GM12878 (cell line): Measurements from ENCODE around the gene MPST. TPM values are rescaled to one million over a fixed set of nuclear protein-coding genes. Genes with fewer than 3 reads are reported as not detected.

ENCODE experiments used
- ATAC-seq: fragments of 200-7000 bp; cut with Tn5 transposase; 3 replicates; pipeline ENCODE4 v1.9.1; 2020; ENCODE audit warnings: mild to moderate bottlenecking, moderate library complexity
- BruUV-seq: library from RNA; stranded (reverse); fragments of 400-500 nt; replicated peaks from 2 replicates; lab custom pipeline; 2021; lab: Mats Ljungman, UMichigan
- CTCF ChIA-PET: fragments of 300-600 bp; sonication (Branson Sonifier 250); formaldehyde crosslinking; extraction: SDS; loops from one replicate; lab custom pipeline; 2021; ENCODE audit warnings: inconsistent platforms; lab: Yijun Ruan, JAX
- POLR2A ChIA-PET: fragments of 350-600 bp; formaldehyde crosslinking; extraction: SDS; loops from one replicate; lab custom pipeline; 2021; ENCODE audit warnings: inconsistent platforms; lab: Charles Lee
- RAD21 ChIA-PET: fragments of 300-600 bp; sonication (Branson Sonifier 250); formaldehyde crosslinking; loops from one replicate; lab custom pipeline; 2023; ENCODE audit warnings: antibody characterized with exemption; ENCODE audit not compliant: unreplicated experiment; lab: Charles Lee
- SMC1A ChIA-PET: fragments of 300-600 bp; sonication (Branson Sonifier 250); formaldehyde crosslinking; loops from one replicate; lab custom pipeline; 2023; ENCODE audit not compliant: unreplicated experiment, uncharacterized antibody; lab: Charles Lee
- DNase-seq: peaks from one replicate; pipeline ENCODE4 v3.0.0-alpha.2; 2011; ENCODE audit warnings: low read depth, low spot score
- FAIRE-seq: peaks from 3 replicates; lab custom pipeline; 2011; peaks lifted over from hg19 to GRCh38; lab: Jason Lieb, UNC
- H2AFZ ChIP-seq: 2 replicates; pipeline ENCODE4 v1.6.0; 2011; ENCODE audit warnings: low read depth, low read length, control low read depth; ENCODE audit not compliant: control insufficient read depth
- H3K27ac ChIP-seq: 2 replicates; pipeline ENCODE4 v1.5.1; 2011; ENCODE audit warnings: control low read depth; ENCODE audit not compliant: control insufficient read depth, insufficient read depth
- H3K27me3 ChIP-seq, 2 experiments: replicated peaks in 1 of 2; 2 replicates each; pipeline versions ENCODE4 v1.6.0 to v1.6.1; 2011; ENCODE audit warnings: low read length in 1 of 2; ENCODE audit not compliant: control insufficient read depth in 2 of 2, insufficient read depth in 2 of 2
- H3K36me3 ChIP-seq, 2 experiments: 2 replicates each; pipeline ENCODE4 v1.5.1; 2011; ENCODE audit warnings: low read length in 1 of 2; ENCODE audit not compliant: control insufficient read depth in 2 of 2, insufficient read depth in 2 of 2
- H3K4me1 ChIP-seq: 2 replicates; pipeline ENCODE4 v1.6.1; 2011; ENCODE audit warnings: mild to moderate bottlenecking, low read length, moderate library complexity, mixed read lengths; ENCODE audit not compliant: control insufficient read depth, insufficient read depth
- H3K4me2 ChIP-seq: 2 replicates; pipeline ENCODE4 v1.6.0; 2011; ENCODE audit warnings: control low read depth; ENCODE audit not compliant: control insufficient read depth, insufficient read depth
- H3K4me3 ChIP-seq: fragments of 200-600 bp; sonication (generic); 2 replicates; pipeline ENCODE4 v1.5.1; 2016
- H3K79me2 ChIP-seq: 2 replicates; pipeline ENCODE4 v1.6.0; 2011; ENCODE audit warnings: low read length; ENCODE audit not compliant: control insufficient read depth, insufficient read depth
- H3K9ac ChIP-seq: 2 replicates; pipeline ENCODE4 v1.8.0; 2011; ENCODE audit warnings: low read length, control low read depth, mixed read lengths; ENCODE audit not compliant: control insufficient read depth, insufficient read depth
- H3K9me3 ChIP-seq: replicated peaks from 3 replicates; pipeline ENCODE4 v1.5.1; 2011; ENCODE audit warnings: mild to moderate bottlenecking, low read length; ENCODE audit not compliant: control insufficient read depth, insufficient read depth
- H4K20me1 ChIP-seq: 2 replicates; pipeline ENCODE4 v1.6.0; 2011; ENCODE audit not compliant: control insufficient read depth, insufficient read depth
- BCL11A ChIP-seq: IDR thresholded peaks from 2 replicates; pipeline ENCODE4 v1.6.1; 2011; ENCODE audit warnings: low read depth, low read length
- BRCA1 ChIP-seq: IDR thresholded peaks from 2 replicates; pipeline ENCODE4 v1.6.1; 2011; ENCODE audit warnings: low read depth, low read length, improper control_type of control experiment
- HDGF ChIP-seq: fragments of 450-650 bp; IDR thresholded peaks from 2 replicates; pipeline ENCODE4 v1.6.1; 2016; ENCODE audit warnings: antibody characterized with exemption
- SMARCA5 ChIP-seq: fragments of 450-650 bp; IDR thresholded peaks from 2 replicates; pipeline ENCODE4 v1.6.1; 2017; ENCODE audit warnings: mild to moderate bottlenecking
- SUZ12 ChIP-seq: fragments of 200-600 bp; sonication (generic); IDR thresholded peaks from one replicate; pipeline ENCODE4 v1.6.1; 2018; ENCODE audit warnings: antibody characterized with exemption, mild to moderate bottlenecking; ENCODE audit not compliant: unreplicated experiment
- ZBED1 ChIP-seq: IDR thresholded peaks from 2 replicates; pipeline ENCODE4 v1.6.1; 2016; ENCODE audit warnings: borderline replicate concordance
- ZNF217 ChIP-seq: fragments of 450-650 bp; IDR thresholded peaks from 2 replicates; pipeline ENCODE4 v1.6.1; 2017; ENCODE audit warnings: antibody characterized with exemption, mild to moderate bottlenecking
- ZNF622 ChIP-seq: fragments of 450-650 bp; IDR thresholded peaks from 2 replicates; pipeline ENCODE4 v1.6.1; 2017; ENCODE audit warnings: mild to moderate bottlenecking, inconsistent platforms
- WGBS: methylation state at CpG from one replicate; pipeline ENCODE4 v1.1.6; 2016; ENCODE audit warnings: low lambda C conversion rate; ENCODE audit not compliant: insufficient replicate concordance, insufficient coverage; ENCODE audit errors: missing lambda C conversion rate; 5-methylcytosine and 5-hydroxymethylcytosine counted together
- in situ Hi-C: fragments of 300-500 bp; cut with MboI; formaldehyde crosslinking; loops from 9 replicates; pipeline ENCODE4 v1.14.3; 2018; ENCODE audit warnings: mixed read lengths
- intact Hi-C: fragments of 100-400 bp; cut with micrococcal nuclease; formaldehyde crosslinking; loops from one replicate; pipeline ENCODE4 v1.14.2; 2022; ENCODE audit not compliant: unreplicated experiment
- polyA plus RNA-seq, 11 experiments: library from polyadenylated mRNA; depleted of rRNA in 4 of 11; unstranded in 6 of 11; stranded (reverse) in 5 of 11; fragments of >200 nt; fragmentation: Nextera tagmentation in 4 of 11; fragmentation: Illumina TruSeq in 1 of 11; extraction: Ambion mirVana in 4 of 11; extraction: Trizol in 1 of 11; gene quantifications; 1 replicate in 1 of 11; 2 replicates in 10 of 11; pipeline versions ENCODE4 v1.2.1 to v1.2.3, GENCODE V29; 2011 to 2016; ENCODE audit warnings: inconsistent platforms in 2 of 11, missing spikeins in 2 of 11, low read depth in 1 of 11
- total RNA-seq, 4 experiments: library from RNA; depleted of rRNA in 3 of 4; stranded (reverse); fragments of >200 nt in 3 of 4; fragmentation: Illumina TruSeq in 1 of 4; extraction: Trizol in 1 of 4; gene quantifications; 2 replicates each; pipeline versions ENCODE4 v1.2.1 to v1.2.3, GENCODE V29; 2013 to 2021
- TF ChIP-seq, protein P1 (sequence below): fragments of 450-650 bp; IDR thresholded peaks from 2 replicates; pipeline ENCODE4 v1.6.1; 2017; ENCODE audit warnings: low read depth, mild to moderate bottlenecking, moderate library complexity
- TF ChIP-seq, protein P2 (sequence below): IDR thresholded peaks from 2 replicates; pipeline ENCODE4 v1.6.1; 2011; ENCODE audit warnings: low read depth, low read length, improper control_type of control experiment, borderline replicate concordance
- TF ChIP-seq, protein P3 (sequence below): fragments of 450-650 bp; IDR thresholded peaks from 2 replicates; pipeline ENCODE4 v1.6.1; 2017; ENCODE audit warnings: mild to moderate bottlenecking, moderate library complexity

MPST gene
- total and polyA plus RNA-seq, 10 of the 15 experiments (the other 5 are each of a cell fraction or from before 2014, with no cell fraction given): 0.95 to 88.7 (median 38.5) TPM

DNA sequence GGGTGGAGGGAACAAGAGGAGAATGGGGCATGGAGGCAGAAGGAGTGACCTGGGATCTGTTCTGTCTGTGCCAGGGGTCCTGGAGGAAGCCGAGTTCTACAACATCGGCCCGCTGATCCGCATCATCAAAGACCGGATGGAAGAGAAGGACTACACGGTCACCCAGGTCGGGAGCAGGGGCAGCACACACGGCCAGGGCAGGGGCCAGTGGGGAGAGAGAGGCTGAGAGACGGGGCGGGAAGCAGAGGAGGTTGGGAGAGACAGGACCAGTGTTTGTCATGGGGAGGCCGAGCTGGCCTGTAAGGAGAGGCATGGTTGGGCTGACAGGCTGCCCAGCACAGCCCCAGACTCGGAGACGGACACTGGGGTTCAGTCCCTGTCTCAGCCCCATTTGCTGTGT is 36.7 kb downstream of the MPST start:
- CTCF ChIA-PET: no interaction called here
- Histone ChIP-seq H3K9me3 (no peaks in the 10 kb centered on the region), H3K4me3 (no peak overlapping the region), H2AFZ (no peak overlapping the region), H3K27me3 (no peaks in the 10 kb centered on the region), H3K27ac (no peak overlapping the region), H4K20me1 (no peaks in the 10 kb centered on the region), H3K79me2 (no peaks in the 10 kb centered on the region), H3K36me3 (peaks cover 0 to 2% of the 10 kb centered on the region in 2 experiments; a peak in 2 of 4 replicates), H3K9ac (no peak overlapping the region), H3K4me2 (no peak overlapping the region), H3K4me1 (peaks cover 9% of the 10 kb centered on the region)
- TF ChIP-seq ZNF622 (no peak), BRCA1 (no peak), ZBED1 (no peak), SMARCA5 (no peak), BCL11A (no peak), SUZ12 (no peak), HDGF (no peak), ZNF217 (no peak)
- TF ChIP-seq, protein P1, sequence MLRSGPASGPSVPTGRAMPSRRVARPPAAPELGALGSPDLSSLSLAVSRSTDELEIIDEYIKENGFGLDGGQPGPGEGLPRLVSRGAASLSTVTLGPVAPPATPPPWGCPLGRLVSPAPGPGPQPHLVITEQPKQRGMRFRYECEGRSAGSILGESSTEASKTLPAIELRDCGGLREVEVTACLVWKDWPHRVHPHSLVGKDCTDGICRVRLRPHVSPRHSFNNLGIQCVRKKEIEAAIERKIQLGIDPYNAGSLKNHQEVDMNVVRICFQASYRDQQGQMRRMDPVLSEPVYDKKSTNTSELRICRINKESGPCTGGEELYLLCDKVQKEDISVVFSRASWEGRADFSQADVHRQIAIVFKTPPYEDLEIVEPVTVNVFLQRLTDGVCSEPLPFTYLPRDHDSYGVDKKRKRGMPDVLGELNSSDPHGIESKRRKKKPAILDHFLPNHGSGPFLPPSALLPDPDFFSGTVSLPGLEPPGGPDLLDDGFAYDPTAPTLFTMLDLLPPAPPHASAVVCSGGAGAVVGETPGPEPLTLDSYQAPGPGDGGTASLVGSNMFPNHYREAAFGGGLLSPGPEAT: no peak
- TF ChIP-seq, protein P2, sequence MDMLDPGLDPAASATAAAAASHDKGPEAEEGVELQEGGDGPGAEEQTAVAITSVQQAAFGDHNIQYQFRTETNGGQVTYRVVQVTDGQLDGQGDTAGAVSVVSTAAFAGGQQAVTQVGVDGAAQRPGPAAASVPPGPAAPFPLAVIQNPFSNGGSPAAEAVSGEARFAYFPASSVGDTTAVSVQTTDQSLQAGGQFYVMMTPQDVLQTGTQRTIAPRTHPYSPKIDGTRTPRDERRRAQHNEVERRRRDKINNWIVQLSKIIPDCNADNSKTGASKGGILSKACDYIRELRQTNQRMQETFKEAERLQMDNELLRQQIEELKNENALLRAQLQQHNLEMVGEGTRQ: no peak
- TF ChIP-seq, protein P3, sequence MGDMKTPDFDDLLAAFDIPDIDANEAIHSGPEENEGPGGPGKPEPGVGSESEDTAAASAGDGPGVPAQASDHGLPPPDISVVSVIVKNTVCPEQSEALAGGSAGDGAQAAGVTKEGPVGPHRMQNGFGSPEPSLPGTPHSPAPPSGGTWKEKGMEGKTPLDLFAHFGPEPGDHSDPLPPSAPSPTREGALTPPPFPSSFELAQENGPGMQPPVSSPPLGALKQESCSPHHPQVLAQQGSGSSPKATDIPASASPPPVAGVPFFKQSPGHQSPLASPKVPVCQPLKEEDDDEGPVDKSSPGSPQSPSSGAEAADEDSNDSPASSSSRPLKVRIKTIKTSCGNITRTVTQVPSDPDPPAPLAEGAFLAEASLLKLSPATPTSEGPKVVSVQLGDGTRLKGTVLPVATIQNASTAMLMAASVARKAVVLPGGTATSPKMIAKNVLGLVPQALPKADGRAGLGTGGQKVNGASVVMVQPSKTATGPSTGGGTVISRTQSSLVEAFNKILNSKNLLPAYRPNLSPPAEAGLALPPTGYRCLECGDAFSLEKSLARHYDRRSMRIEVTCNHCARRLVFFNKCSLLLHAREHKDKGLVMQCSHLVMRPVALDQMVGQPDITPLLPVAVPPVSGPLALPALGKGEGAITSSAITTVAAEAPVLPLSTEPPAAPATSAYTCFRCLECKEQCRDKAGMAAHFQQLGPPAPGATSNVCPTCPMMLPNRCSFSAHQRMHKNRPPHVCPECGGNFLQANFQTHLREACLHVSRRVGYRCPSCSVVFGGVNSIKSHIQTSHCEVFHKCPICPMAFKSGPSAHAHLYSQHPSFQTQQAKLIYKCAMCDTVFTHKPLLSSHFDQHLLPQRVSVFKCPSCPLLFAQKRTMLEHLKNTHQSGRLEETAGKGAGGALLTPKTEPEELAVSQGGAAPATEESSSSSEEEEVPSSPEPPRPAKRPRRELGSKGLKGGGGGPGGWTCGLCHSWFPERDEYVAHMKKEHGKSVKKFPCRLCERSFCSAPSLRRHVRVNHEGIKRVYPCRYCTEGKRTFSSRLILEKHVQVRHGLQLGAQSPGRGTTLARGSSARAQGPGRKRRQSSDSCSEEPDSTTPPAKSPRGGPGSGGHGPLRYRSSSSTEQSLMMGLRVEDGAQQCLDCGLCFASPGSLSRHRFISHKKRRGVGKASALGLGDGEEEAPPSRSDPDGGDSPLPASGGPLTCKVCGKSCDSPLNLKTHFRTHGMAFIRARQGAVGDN: no peak
- SMC1A ChIA-PET: no interaction called here
- DNase-seq: no peak
- RAD21 ChIA-PET: no interaction called here
- WGBS: 73% methylated on average over 13 of the region's 13 CpGs
- POLR2A ChIA-PET: interaction anchor here (1.0 kb wide), 1 partner anchor 47 kb away, joined by 3 read pairs; no protein-coding TSS in a partner anchor
- BruUV-seq: no TSS peak
- intact Hi-C loops: no loop called here
- no peak for FAIRE-seq
- in situ Hi-C loops: no loop called here
- ATAC-seq: no peak
